Measurements from ENCODE around the gene PDSS2. TPM values are rescaled to one million over a fixed set of nuclear protein-coding genes. Genes with fewer than 3 reads are reported as not detected.
"Not testable (repeated sequence)": the region's sequence is repeated elsewhere in the genome, so short reads cannot be mapped to it uniquely, and the experiment has no call there.

PDSS2 gene
- total RNA-seq, 1 experiment from 2014 or later: 8.2 TPM

GRCh38 chr6:107364173-107364572, 95.2 kb downstream of the PDSS2 start:
- not testable (repeated sequence) for DNase-seq (ENCODE audit: low spot score)

- DNase-seq (ENCODE audit: low spot score): peak; percentile 46
Observed at GRCh38 chr6:107361753-107362604, 97.4 kb downstream of the PDSS2 start.

- DNase-seq (ENCODE audit: low spot score): no peak
Observed at GRCh38 chr6:107360476-107360875, 98.9 kb downstream of the PDSS2 start.

GRCh38 chr6:107357842-107358241, 101.5 kb downstream of the PDSS2 start:
- no peak for DNase-seq (ENCODE audit: low spot score)

- no peak for DNase-seq (ENCODE audit: low spot score)
Observed at GRCh38 chr6:107357031-107357430, 102.3 kb downstream of the PDSS2 start.

- no peak for DNase-seq (ENCODE audit: low spot score)
Observed at GRCh38 chr6:107355659-107356058, 103.7 kb downstream of the PDSS2 start.

- no peak for DNase-seq (ENCODE audit: low spot score)
Observed at GRCh38 chr6:107354451-107354850, 104.9 kb downstream of the PDSS2 start.

- DNase-seq (ENCODE audit: low spot score): no peak
Observed at GRCh38 chr6:107353773-107354382, 105.5 kb downstream of the PDSS2 start.

GRCh38 chr6:107348224-107348623, 111.1 kb downstream of the PDSS2 start:
- DNase-seq (ENCODE audit: low spot score): no peak

GRCh38 chr6:107345393-107345792, 114.0 kb downstream of the PDSS2 start:
- DNase-seq (ENCODE audit: low spot score): no peak

GRCh38 chr6:107344981-107345380, 114.4 kb downstream of the PDSS2 start:
- DNase-seq (ENCODE audit: low spot score): no peak

GRCh38 chr6:107344383-107344782, 115.0 kb downstream of the PDSS2 start:
- no peak for DNase-seq (ENCODE audit: low spot score)

- no peak for DNase-seq (ENCODE audit: low spot score)
Observed at GRCh38 chr6:107342144-107342543, 117.2 kb downstream of the PDSS2 start.

GRCh38 chr6:107340881-107341280, 118.5 kb downstream of the PDSS2 start:
- DNase-seq (ENCODE audit: low spot score): no peak

- DNase-seq (ENCODE audit: low spot score): no peak
Observed at GRCh38 chr6:107337191-107337741, 122.1 kb downstream of the PDSS2 start.

GRCh38 chr6:107334026-107334425, 125.3 kb downstream of the PDSS2 start:
- no peak for DNase-seq (ENCODE audit: low spot score)

- no peak for DNase-seq (ENCODE audit: low spot score)
Observed at GRCh38 chr6:107333491-107333890, 125.9 kb downstream of the PDSS2 start.

- no peak for DNase-seq (ENCODE audit: low spot score)
Observed at GRCh38 chr6:107331409-107332386, 127.7 kb downstream of the PDSS2 start.

GRCh38 chr6:107330168-107330567, 129.2 kb downstream of the PDSS2 start:
- no peak for DNase-seq (ENCODE audit: low spot score)

GRCh38 chr6:107329063-107329860, 130.1 kb downstream of the PDSS2 start:
- DNase-seq (ENCODE audit: low spot score): no peak

GRCh38 chr6:107328081-107328480, 131.3 kb downstream of the PDSS2 start:
- no peak for DNase-seq (ENCODE audit: low spot score)
